PC-9 (cell line): ENCODE results near the gene ZNF574.

Source experiments
- CTCF ChIP-seq: fragments of 200-600 bp; sonication (generic); conservative IDR thresholded peaks from 2 replicates; pipeline ENCODE4 v1.6.1; 2017; ENCODE audit warnings: mixed run types, antibody characterized with exemption, mild to moderate bottlenecking, moderate library complexity
- EZH2 ChIP-seq: fragments of 200-600 bp; sonication (generic); IDR thresholded peaks from 2 replicates; pipeline ENCODE4 v1.8.0; 2017; ENCODE audit warnings: antibody characterized with exemption, low read depth

- TF ChIP-seq CTCF (no peak), EZH2 (no peak)
These were observed 35.9 kb upstream of the ZNF574 start for GRCh38 chr19:42040031-42040430.
